Measurements from ENCODE around the gene EMILIN1.
"Not testable (repeated sequence)": the region's sequence is repeated elsewhere in the genome, so short reads cannot be mapped to it uniquely, and the experiment has no call there.

The EMILIN1 gene

GRCh38 chr2:27110603-27111352, 32.4 kb downstream of the EMILIN1 start:
- H3K4me3 ChIP-seq, H3K27ac ChIP-seq: not testable (repeated sequence)

- H3K27ac ChIP-seq, H3K4me3 ChIP-seq: not testable (repeated sequence)
Measured at GRCh38 chr2:27111392-27112078, 33.1 kb downstream of the EMILIN1 start.

- H3K4me3 ChIP-seq, result no peak overlapping the region
- H3K27ac ChIP-seq, result no peak overlapping the region
Measured at GRCh38 chr2:27115519-27115918, 37.1 kb downstream of the EMILIN1 start.

GRCh38 chr2:27117995-27118524, 39.6 kb downstream of the EMILIN1 start:
- peak overlapping the region in 6 of 7 experiments; percentile 24 to 53 (median 34) for H3K4me3 ChIP-seq
- H3K27ac ChIP-seq, result no peak overlapping the region

GRCh38 chr2:27118525-27119329, 40.3 kb downstream of the EMILIN1 start, which contains the start of gene CGREF1:
Gene CGREF1, minus strand, starts transcription at chr2:27119128. Its CDS starts 14,762 bp downstream, at chr2:27104366.
- Histone ChIP-seq H3K27ac (no peak within 1 kb of the TSS), H3K4me3 (peak within 1 kb of the TSS; percentile 24 to 53 (median 35))

GRCh38 chr2:27119330-27119670, 40.9 kb downstream of the EMILIN1 start:
- H3K4me3 ChIP-seq, result peak overlapping the region in 4 of 7 experiments; percentile 30 to 53 (median 42)
- not testable (repeated sequence) for H3K27ac ChIP-seq

- H3K27ac ChIP-seq, result no peak overlapping the region
- H3K4me3 ChIP-seq, result no peak overlapping the region
Measured at GRCh38 chr2:27121906-27122305, 43.5 kb downstream of the EMILIN1 start.

GRCh38 chr2:27122791-27123190, 44.4 kb downstream of the EMILIN1 start:
- H3K27ac ChIP-seq, result peak overlapping the region in 2 of 21 experiments; percentile 39 to 40
- H3K4me3 ChIP-seq, result peak overlapping the region in 2 of 7 experiments; percentile 64 to 72

- peak within 1 kb of the TSS; percentile 36 to 72 (median 50) for H3K4me3 ChIP-seq
- peak within 1 kb of the TSS in 16 of 21 experiments; percentile 9 to 81 (median 47) for H3K27ac ChIP-seq
Measured at GRCh38 chr2:27123302-27124150, 45.1 kb downstream of the EMILIN1 start, which contains the start of gene ABHD1. Gene ABHD1, plus strand, starts transcription at chr2:27123815. Its CDS starts 134 bp downstream, at chr2:27123949.

GRCh38 chr2:27125104-27125503, 46.7 kb downstream of the EMILIN1 start:
- Histone ChIP-seq H3K4me3 (no peak overlapping the region), H3K27ac (no peak overlapping the region)

GRCh38 chr2:27126252-27126710, 47.9 kb downstream of the EMILIN1 start:
- no peak overlapping the region for H3K27ac ChIP-seq

GRCh38 chr2:27127883-27128667, 49.7 kb downstream of the EMILIN1 start:
- no peak overlapping the region for H3K4me3 ChIP-seq
- H3K27ac ChIP-seq, result no peak overlapping the region

More at GRCh38 chr2:27126252-27126710, 47.9 kb downstream of the EMILIN1 start:
- H3K4me3 ChIP-seq, result no peak overlapping the region

- no peak overlapping the region for H3K27ac ChIP-seq
- no peak overlapping the region for H3K4me3 ChIP-seq
Measured at GRCh38 chr2:27128668-27129571, 50.5 kb downstream of the EMILIN1 start.

- H3K4me3 ChIP-seq, result no peak overlapping the region
- H3K27ac ChIP-seq, result no peak overlapping the region
Measured at GRCh38 chr2:27130396-27130795, 52.0 kb downstream of the EMILIN1 start.

GRCh38 chr2:27131429-27131828, 53.0 kb downstream of the EMILIN1 start:
- Histone ChIP-seq H3K4me3 (no peak overlapping the region), H3K27ac (no peak overlapping the region)

GRCh38 chr2:27133195-27133875, 54.9 kb downstream of the EMILIN1 start:
- Histone ChIP-seq H3K27ac (peak overlapping the region in 14 of 21 experiments; percentile 79 to 98 (median 90)), H3K4me3 (peak overlapping the region; percentile 80 to 98 (median 97))

All from skin epidermis (tissue), 12 donors.